ENCODE measurements around the gene PSMD14.
A peak's percentile ranks its signal among the peaks of the same experiment; 100 is the strongest.

The PSMD14 gene

GRCh38 chr2:161409308-161409907 lies 101.2 kb downstream of the PSMD14 start:
- H3K9ac ChIP-seq (ENCODE audit: insufficient read length, low read depth) = no peak overlapping the region
- H3K36me3 ChIP-seq (ENCODE audit: insufficient read depth, insufficient read length, low read length) = peaks cover 13% of the 10 kb centered on the region
- no peaks in the 10 kb centered on the region for H3K9me3 ChIP-seq (ENCODE audit: insufficient read depth, low read length)
- H3K4me3 ChIP-seq (ENCODE audit: insufficient read length, low read depth) = no peak overlapping the region
- H3K4me1 ChIP-seq (ENCODE audit: insufficient read depth, insufficient read length) = no peaks in the 10 kb centered on the region
- TF ChIP-seq YY1 (IDR thresholded peaks at IDR 0.05; ENCODE audit: insufficient read depth, insufficient read length) (no peak), SUZ12 (IDR thresholded peaks at IDR 0.05; ENCODE audit: extremely low read depth, insufficient read depth, insufficient read length) (no peak), ZNF274 (IDR thresholded peaks at IDR 0.05; ENCODE audit: low read depth, low read length) (no peak)
- no peak for DNase-seq (ENCODE audit: low read depth, low spot score)
- H3K27me3 ChIP-seq (ENCODE audit: insufficient read depth, insufficient read length) = no peaks in the 10 kb centered on the region

- Histone ChIP-seq H3K4me3 (ENCODE audit: insufficient read length, low read depth) (no peak overlapping the region), H3K36me3 (ENCODE audit: insufficient read depth, insufficient read length, low read length) (peaks cover 11% of the 10 kb centered on the region), H3K27me3 (ENCODE audit: insufficient read depth, insufficient read length) (peaks cover 9% of the 10 kb centered on the region), H3K9me3 (ENCODE audit: insufficient read depth, low read length) (peaks cover 15% of the 10 kb centered on the region; the same call in 1 of the 2 replicates), H3K9ac (ENCODE audit: insufficient read length, low read depth) (no peak overlapping the region), H3K4me1 (ENCODE audit: insufficient read depth, insufficient read length) (no peaks in the 10 kb centered on the region)
- no peak for DNase-seq (ENCODE audit: low read depth, low spot score)
- no peak for TF ChIP-seq ZNF274 (IDR thresholded peaks at IDR 0.05; ENCODE audit: low read depth, low read length)
- TF ChIP-seq YY1 (IDR thresholded peaks at IDR 0.05; ENCODE audit: insufficient read depth, insufficient read length) = no peak
- TF ChIP-seq SUZ12 (IDR thresholded peaks at IDR 0.05; ENCODE audit: extremely low read depth, insufficient read depth, insufficient read length) = no peak
Measured at GRCh38 chr2:161412346-161412745, 104.1 kb downstream of the PSMD14 start.

- peaks cover 9% of the 10 kb centered on the region for H3K27me3 ChIP-seq (ENCODE audit: insufficient read depth, insufficient read length)
- TF ChIP-seq ZNF274 (IDR thresholded peaks at IDR 0.05; ENCODE audit: low read depth, low read length) (no peak), YY1 (IDR thresholded peaks at IDR 0.05; ENCODE audit: insufficient read depth, insufficient read length) (no peak), SUZ12 (IDR thresholded peaks at IDR 0.05; ENCODE audit: extremely low read depth, insufficient read depth, insufficient read length) (no peak)
- peaks cover 10% of the 10 kb centered on the region for H3K36me3 ChIP-seq (ENCODE audit: insufficient read depth, insufficient read length, low read length)
- peak overlapping the region; percentile 76 for H3K9ac ChIP-seq (ENCODE audit: insufficient read length, low read depth)
- peak; percentile 57 for DNase-seq (ENCODE audit: low read depth, low spot score)
- H3K4me3 ChIP-seq (ENCODE audit: insufficient read length, low read depth) = peak overlapping the region; percentile 47
- H3K4me1 ChIP-seq (ENCODE audit: insufficient read depth, insufficient read length) = no peaks in the 10 kb centered on the region
- peaks cover 15% of the 10 kb centered on the region; the same call in 1 of the 2 replicates for H3K9me3 ChIP-seq (ENCODE audit: insufficient read depth, low read length)
Measured at GRCh38 chr2:161414042-161415033, 106.1 kb downstream of the PSMD14 start.

- TF ChIP-seq YY1 (IDR thresholded peaks at IDR 0.05; ENCODE audit: insufficient read depth, insufficient read length) (no peak), ZNF274 (IDR thresholded peaks at IDR 0.05; ENCODE audit: low read depth, low read length) (no peak), SUZ12 (IDR thresholded peaks at IDR 0.05; ENCODE audit: extremely low read depth, insufficient read depth, insufficient read length) (no peak)
- Histone ChIP-seq H3K4me1 (ENCODE audit: insufficient read depth, insufficient read length) (no peaks in the 10 kb centered on the region), H3K4me3 (ENCODE audit: insufficient read length, low read depth) (peak overlapping the region; percentile 47), H3K27me3 (ENCODE audit: insufficient read depth, insufficient read length) (peaks cover 9% of the 10 kb centered on the region), H3K36me3 (ENCODE audit: insufficient read depth, insufficient read length, low read length) (peaks cover 8% of the 10 kb centered on the region), H3K9me3 (ENCODE audit: insufficient read depth, low read length) (peaks cover 15% of the 10 kb centered on the region; the same call in 1 of the 2 replicates), H3K9ac (ENCODE audit: insufficient read length, low read depth) (peak overlapping the region; percentile 76)
- no peak for DNase-seq (ENCODE audit: low read depth, low spot score)
Measured at GRCh38 chr2:161415034-161415986, 107.1 kb downstream of the PSMD14 start.

- TF ChIP-seq YY1 (IDR thresholded peaks at IDR 0.05; ENCODE audit: insufficient read depth, insufficient read length) (no peak), SUZ12 (IDR thresholded peaks at IDR 0.05; ENCODE audit: extremely low read depth, insufficient read depth, insufficient read length) (no peak), ZNF274 (IDR thresholded peaks at IDR 0.05; ENCODE audit: low read depth, low read length) (no peak)
- no peak for DNase-seq (ENCODE audit: low read depth, low spot score)
- H3K27me3 ChIP-seq (ENCODE audit: insufficient read depth, insufficient read length) = peaks cover 9% of the 10 kb centered on the region
- H3K4me1 ChIP-seq (ENCODE audit: insufficient read depth, insufficient read length) = no peaks in the 10 kb centered on the region
- H3K9me3 ChIP-seq (ENCODE audit: insufficient read depth, low read length) = peaks cover 15% of the 10 kb centered on the region; the same call in 1 of the 2 replicates
- H3K9ac ChIP-seq (ENCODE audit: insufficient read length, low read depth) = no peak within 1 kb of the TSS
- peaks cover 6% of the 10 kb centered on the region for H3K36me3 ChIP-seq (ENCODE audit: insufficient read depth, insufficient read length, low read length)
- no peak within 1 kb of the TSS for H3K4me3 ChIP-seq (ENCODE audit: insufficient read length, low read depth)
Measured at GRCh38 chr2:161415987-161416707, 107.9 kb downstream of the PSMD14 start, which contains the start of gene TBR1. TBR1 (plus strand) TSS chr2:161416297; CDS start chr2:161416411, 114 bp downstream.

Data from NT2/D1 (cell line).